OCI-LY3 (cell line): Measurements from ENCODE around the gene CYSRT1.
A peak's percentile ranks its signal among the peaks of the same experiment; 100 is the strongest.
"Not testable (repeated sequence)": the region's sequence is repeated elsewhere in the genome, so short reads cannot be mapped to it uniquely, and the experiment has no call there.

Experiments
- H2AFZ ChIP-seq: fragments of 200-600, 300-600 bp; shearing (Covaris generic); 2 replicates; pipeline ENCODE4 v1.6.0; 2014; ENCODE audit warnings: antibody characterized with exemption, low read depth, low read length
- H3K27ac ChIP-seq: fragments of 200-600, 300-600 bp; sonication (generic); 2 replicates; pipeline ENCODE4 v1.5.1; 2014; ENCODE audit warnings: mild to moderate bottlenecking, low read length, moderate library complexity, mixed read lengths
- H3K27me3 ChIP-seq: fragments of 200-600, 300-600 bp; sonication (generic); 2 replicates; pipeline ENCODE4 v1.6.1; 2014; ENCODE audit warnings: low read depth, low read length, mixed read lengths
- H3K36me3 ChIP-seq: fragments of 200-600, 300-600 bp; sonication (generic); replicated peaks from 2 replicates; pipeline ENCODE3; 2014; ENCODE audit warnings: low read depth, low read length, mixed read lengths
- H3K4me1 ChIP-seq: fragments of 300-600, 200-600 bp; sonication (generic); 2 replicates; pipeline ENCODE4 v1.6.1; 2014; ENCODE audit warnings: low read length, mixed read lengths
- H3K4me2 ChIP-seq: fragments of 200-600, 300-600 bp; sonication (generic); 2 replicates; pipeline ENCODE4 v1.6.1; 2014; ENCODE audit warnings: low read length, mixed read lengths
- H3K4me3 ChIP-seq: fragments of 300-600, 200-600 bp; sonication (generic); 2 replicates; pipeline ENCODE4 v1.5.1; 2014; ENCODE audit warnings: antibody characterized with exemption, mild to moderate bottlenecking, low read length, moderate library complexity
- H3K79me2 ChIP-seq: fragments of 300-600, 200-600 bp; shearing (Covaris generic); 2 replicates; pipeline ENCODE4 v1.6.1; 2014; ENCODE audit warnings: mild to moderate bottlenecking, low read length, mixed read lengths
- H3K9ac ChIP-seq: fragments of 300-600, 200-600 bp; shearing (Covaris generic); 2 replicates; pipeline ENCODE4 v1.6.0; 2014; ENCODE audit warnings: mild to moderate bottlenecking, low read length, moderate library complexity
- H3K9me3 ChIP-seq: fragments of 200-600, 300-600 bp; shearing (Covaris generic); 2 replicates; pipeline ENCODE4 v1.6.1; 2014; ENCODE audit warnings: low read length, mixed read lengths; ENCODE audit not compliant: insufficient read depth
- H4K20me1 ChIP-seq: fragments of 200-600, 300-600 bp; sonication (generic); 2 replicates; pipeline ENCODE4 v1.6.1; 2016; ENCODE audit warnings: low read length, mixed read lengths; ENCODE audit not compliant: insufficient read depth
- EZH2phosphoT487 ChIP-seq: fragments of 200-600 bp; shearing (Covaris generic); IDR thresholded peaks from 2 replicates; pipeline ENCODE4 v1.6.1; 2018; ENCODE audit warnings: antibody characterized with exemption, mixed run types, low read depth
- TF ChIP-seq, protein P1 (sequence below): fragments of 200-600, 300-600 bp; sonication (generic); IDR thresholded peaks from 2 replicates; pipeline ENCODE4 v1.5.1; 2014; ENCODE audit warnings: antibody characterized with exemption, low read length, low read depth

Gene CYSRT1

DNA sequence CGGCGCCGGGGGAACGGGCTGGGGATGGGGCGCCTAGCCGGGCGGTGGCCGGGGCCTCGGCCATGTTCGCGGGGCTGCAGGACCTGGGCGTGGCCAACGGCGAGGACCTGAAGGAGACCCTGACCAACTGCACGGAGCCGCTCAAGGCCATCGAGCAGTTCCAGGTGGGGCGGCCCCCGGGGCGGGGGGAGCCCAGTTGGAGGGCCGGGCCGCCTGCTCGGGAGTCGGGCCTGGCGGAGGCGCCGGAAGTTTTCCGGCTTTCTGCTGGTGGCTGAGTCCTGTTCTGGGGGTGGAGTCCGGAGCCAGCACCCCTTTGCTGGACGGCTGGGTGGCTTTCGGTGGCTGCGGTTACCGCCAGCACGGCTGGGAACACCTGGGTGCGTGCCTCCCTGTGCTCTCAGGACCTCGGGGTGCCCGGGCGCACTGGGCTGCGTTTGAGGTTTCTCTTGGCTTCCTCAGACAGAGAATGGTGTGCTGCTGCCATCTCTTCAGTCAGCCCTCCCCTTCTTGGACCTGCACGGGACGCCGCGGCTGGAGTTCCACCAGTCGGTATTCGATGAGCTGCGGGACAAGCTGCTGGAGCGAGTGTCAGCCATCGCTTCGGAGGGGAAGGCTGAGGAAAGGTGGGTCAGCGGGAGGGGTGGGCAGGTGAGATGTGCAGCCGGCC lies 30.6 kb downstream of the CYSRT1 start:
- no peaks in the 10 kb centered on the region for H3K27me3 ChIP-seq
- H3K27ac ChIP-seq: peak overlapping the region; percentile 24
- TF ChIP-seq, protein P1, sequence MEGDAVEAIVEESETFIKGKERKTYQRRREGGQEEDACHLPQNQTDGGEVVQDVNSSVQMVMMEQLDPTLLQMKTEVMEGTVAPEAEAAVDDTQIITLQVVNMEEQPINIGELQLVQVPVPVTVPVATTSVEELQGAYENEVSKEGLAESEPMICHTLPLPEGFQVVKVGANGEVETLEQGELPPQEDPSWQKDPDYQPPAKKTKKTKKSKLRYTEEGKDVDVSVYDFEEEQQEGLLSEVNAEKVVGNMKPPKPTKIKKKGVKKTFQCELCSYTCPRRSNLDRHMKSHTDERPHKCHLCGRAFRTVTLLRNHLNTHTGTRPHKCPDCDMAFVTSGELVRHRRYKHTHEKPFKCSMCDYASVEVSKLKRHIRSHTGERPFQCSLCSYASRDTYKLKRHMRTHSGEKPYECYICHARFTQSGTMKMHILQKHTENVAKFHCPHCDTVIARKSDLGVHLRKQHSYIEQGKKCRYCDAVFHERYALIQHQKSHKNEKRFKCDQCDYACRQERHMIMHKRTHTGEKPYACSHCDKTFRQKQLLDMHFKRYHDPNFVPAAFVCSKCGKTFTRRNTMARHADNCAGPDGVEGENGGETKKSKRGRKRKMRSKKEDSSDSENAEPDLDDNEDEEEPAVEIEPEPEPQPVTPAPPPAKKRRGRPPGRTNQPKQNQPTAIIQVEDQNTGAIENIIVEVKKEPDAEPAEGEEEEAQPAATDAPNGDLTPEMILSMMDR: no peak
- TF ChIP-seq EZH2phosphoT487: no peak
- H3K79me2 ChIP-seq: peaks cover 31% of the 10 kb centered on the region
- 0 out of 2 replicates have a peak, but pooled peaks cover 6% of the 10 kb centered on the region for H4K20me1 ChIP-seq
- H3K36me3 ChIP-seq: peaks cover 13% of the 10 kb centered on the region
- H3K9ac ChIP-seq: peak overlapping the region; percentile 86
- H3K4me1 ChIP-seq: peaks cover 33% of the 10 kb centered on the region
- no peaks in the 10 kb centered on the region for H3K9me3 ChIP-seq
- H2AFZ ChIP-seq: no peak overlapping the region
- H3K4me3 ChIP-seq: peak overlapping the region; percentile 96
- H3K4me2 ChIP-seq: peak overlapping the region; percentile 83

DNA sequence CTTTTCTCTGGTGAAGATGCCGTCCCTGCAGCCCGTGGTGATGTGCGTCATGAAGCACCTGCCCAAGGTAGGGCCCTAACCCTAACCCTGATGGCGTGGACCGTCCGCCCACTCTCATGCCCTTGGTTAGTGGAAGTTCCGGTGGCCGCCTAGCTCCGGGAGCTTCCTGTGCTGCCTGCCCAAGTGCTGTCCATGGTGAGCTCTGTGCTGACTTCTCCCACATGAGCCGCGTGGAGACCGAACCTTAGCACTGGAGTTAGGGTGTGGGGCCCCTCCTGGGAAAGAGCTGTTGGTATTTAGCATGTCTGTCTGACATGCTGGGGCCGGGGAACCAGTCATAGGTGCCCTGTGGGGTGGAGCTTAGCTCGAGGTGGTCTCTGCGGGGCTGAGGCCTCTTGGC lies 31.4 kb downstream of the CYSRT1 start:
- peak overlapping the region; percentile 86; the same call in 1 of the 2 replicates for H3K9ac ChIP-seq
- H3K79me2 ChIP-seq: peaks cover 31% of the 10 kb centered on the region
- H3K27me3 ChIP-seq: no peaks in the 10 kb centered on the region
- H3K36me3 ChIP-seq: peaks cover 13% of the 10 kb centered on the region
- no peak overlapping the region for H2AFZ ChIP-seq
- TF ChIP-seq, protein P1: no peak
- TF ChIP-seq EZH2phosphoT487: no peak
- H3K4me1 ChIP-seq: peaks cover 33% of the 10 kb centered on the region
- 0 out of 2 replicates have a peak, but pooled peaks cover 6% of the 10 kb centered on the region for H4K20me1 ChIP-seq
- H3K27ac ChIP-seq: no peak overlapping the region
- H3K4me2 ChIP-seq: peak overlapping the region; percentile 83
- H3K4me3 ChIP-seq: peak overlapping the region; percentile 96
- no peaks in the 10 kb centered on the region for H3K9me3 ChIP-seq

DNA sequence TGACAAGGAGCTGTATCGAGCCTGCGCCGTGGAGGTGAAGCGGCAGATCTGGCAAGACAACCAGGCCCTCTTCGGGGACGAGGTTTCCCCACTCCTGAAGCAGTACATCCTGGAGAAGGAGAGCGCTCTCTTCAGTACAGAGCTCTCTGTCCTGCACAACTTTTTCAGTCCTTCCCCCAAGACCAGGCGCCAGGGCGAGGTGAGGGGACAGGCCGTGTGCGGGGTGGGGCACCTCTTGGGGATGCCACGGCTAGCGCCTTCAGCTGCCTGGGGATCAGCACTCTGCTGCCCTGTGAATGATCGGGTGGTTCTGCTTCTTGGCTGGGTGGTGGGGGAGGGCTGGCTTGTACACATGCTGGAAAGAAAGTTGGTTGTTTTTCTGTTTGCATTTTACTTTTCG lies 31.9 kb downstream of the CYSRT1 start:
- H2AFZ ChIP-seq: no peak overlapping the region
- peaks cover 32% of the 10 kb centered on the region for H3K4me1 ChIP-seq
- 0 out of 2 replicates have a peak overlapping the region, but pooled peaks have one; percentile 96 for H3K4me3 ChIP-seq
- 0 out of 2 replicates have a peak, but pooled peaks cover 6% of the 10 kb centered on the region for H4K20me1 ChIP-seq
- H3K9ac ChIP-seq: no peak overlapping the region
- peaks cover 13% of the 10 kb centered on the region for H3K36me3 ChIP-seq
- H3K27me3 ChIP-seq: no peaks in the 10 kb centered on the region
- H3K79me2 ChIP-seq: peaks cover 31% of the 10 kb centered on the region
- peak overlapping the region; percentile 83; the same call in 1 of the 2 replicates for H3K4me2 ChIP-seq
- H3K9me3 ChIP-seq: no peaks in the 10 kb centered on the region
- TF ChIP-seq, protein P1: no peak
- TF ChIP-seq EZH2phosphoT487: no peak
- no peak overlapping the region for H3K27ac ChIP-seq

GRCh38 chr9:137262173-137262908 lies 37.4 kb downstream of the CYSRT1 start:
- TF ChIP-seq, protein P1: peak; percentile 28; the same call in 1 of the 2 replicates
- H3K4me1 ChIP-seq, H3K4me3 ChIP-seq, H4K20me1 ChIP-seq, H3K9me3 ChIP-seq, H3K79me2 ChIP-seq, H2AFZ ChIP-seq, H3K27ac ChIP-seq, H3K27me3 ChIP-seq, H3K9ac ChIP-seq, H3K4me2 ChIP-seq: not testable (repeated sequence)
- peaks cover 22% of the 10 kb centered on the region for H3K36me3 ChIP-seq
